22Rv1 (cell line): ENCODE data around the gene LCN1.

Source experiments
- ZFX ChIP-seq: fragments of 450-650 bp; IDR thresholded peaks from 2 replicates; pipeline ENCODE4 v1.6.1; 2017; ENCODE audit warnings: antibody characterized with exemption, borderline replicate concordance
- TF ChIP-seq, protein P1 (sequence below): fragments of 450-650 bp; IDR thresholded peaks from 2 replicates; pipeline ENCODE4 v1.5.1; 2017; ENCODE audit warnings: mild to moderate bottlenecking

DNA sequence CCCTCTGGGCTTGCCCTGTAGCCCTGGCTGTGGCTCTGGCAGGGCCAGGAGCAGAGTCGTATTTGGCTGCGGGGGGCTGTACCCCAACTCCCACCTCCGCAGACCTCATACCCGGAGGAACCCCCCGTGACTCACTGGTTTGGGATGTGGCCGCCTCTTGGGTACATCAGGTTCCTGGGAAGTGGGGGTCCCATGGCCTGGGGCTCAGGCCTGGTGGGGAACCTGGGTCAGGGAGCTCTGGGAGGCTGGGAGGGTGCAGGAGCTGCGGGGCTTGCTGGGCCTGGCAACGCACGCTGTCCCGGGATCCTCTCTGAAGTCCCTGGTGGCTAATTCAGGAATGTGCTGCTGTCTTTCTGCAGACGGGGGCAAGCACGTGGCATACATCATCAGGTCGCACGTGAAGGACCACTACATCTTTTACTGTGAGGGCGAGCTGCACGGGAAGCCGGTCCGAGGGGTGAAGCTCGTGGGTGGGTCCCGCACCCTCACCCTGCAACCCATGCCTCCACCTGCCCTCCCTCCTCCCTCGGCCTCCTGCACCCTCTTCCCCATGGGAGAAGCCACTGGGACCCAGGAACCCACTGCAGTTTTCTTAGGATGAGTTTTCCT lies 2.4 kb downstream of the LCN1 start:
- TF ChIP-seq, protein P1, sequence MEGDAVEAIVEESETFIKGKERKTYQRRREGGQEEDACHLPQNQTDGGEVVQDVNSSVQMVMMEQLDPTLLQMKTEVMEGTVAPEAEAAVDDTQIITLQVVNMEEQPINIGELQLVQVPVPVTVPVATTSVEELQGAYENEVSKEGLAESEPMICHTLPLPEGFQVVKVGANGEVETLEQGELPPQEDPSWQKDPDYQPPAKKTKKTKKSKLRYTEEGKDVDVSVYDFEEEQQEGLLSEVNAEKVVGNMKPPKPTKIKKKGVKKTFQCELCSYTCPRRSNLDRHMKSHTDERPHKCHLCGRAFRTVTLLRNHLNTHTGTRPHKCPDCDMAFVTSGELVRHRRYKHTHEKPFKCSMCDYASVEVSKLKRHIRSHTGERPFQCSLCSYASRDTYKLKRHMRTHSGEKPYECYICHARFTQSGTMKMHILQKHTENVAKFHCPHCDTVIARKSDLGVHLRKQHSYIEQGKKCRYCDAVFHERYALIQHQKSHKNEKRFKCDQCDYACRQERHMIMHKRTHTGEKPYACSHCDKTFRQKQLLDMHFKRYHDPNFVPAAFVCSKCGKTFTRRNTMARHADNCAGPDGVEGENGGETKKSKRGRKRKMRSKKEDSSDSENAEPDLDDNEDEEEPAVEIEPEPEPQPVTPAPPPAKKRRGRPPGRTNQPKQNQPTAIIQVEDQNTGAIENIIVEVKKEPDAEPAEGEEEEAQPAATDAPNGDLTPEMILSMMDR = no peak
- TF ChIP-seq ZFX = no peak
